Measurements from ENCODE around the gene MRPS15. TPM values are rescaled to one million over a fixed set of nuclear protein-coding genes. Genes with fewer than 3 reads are reported as not detected.

MRPS15 gene
- total RNA-seq, 1 experiment from 2014 or later: 140 TPM

DNA sequence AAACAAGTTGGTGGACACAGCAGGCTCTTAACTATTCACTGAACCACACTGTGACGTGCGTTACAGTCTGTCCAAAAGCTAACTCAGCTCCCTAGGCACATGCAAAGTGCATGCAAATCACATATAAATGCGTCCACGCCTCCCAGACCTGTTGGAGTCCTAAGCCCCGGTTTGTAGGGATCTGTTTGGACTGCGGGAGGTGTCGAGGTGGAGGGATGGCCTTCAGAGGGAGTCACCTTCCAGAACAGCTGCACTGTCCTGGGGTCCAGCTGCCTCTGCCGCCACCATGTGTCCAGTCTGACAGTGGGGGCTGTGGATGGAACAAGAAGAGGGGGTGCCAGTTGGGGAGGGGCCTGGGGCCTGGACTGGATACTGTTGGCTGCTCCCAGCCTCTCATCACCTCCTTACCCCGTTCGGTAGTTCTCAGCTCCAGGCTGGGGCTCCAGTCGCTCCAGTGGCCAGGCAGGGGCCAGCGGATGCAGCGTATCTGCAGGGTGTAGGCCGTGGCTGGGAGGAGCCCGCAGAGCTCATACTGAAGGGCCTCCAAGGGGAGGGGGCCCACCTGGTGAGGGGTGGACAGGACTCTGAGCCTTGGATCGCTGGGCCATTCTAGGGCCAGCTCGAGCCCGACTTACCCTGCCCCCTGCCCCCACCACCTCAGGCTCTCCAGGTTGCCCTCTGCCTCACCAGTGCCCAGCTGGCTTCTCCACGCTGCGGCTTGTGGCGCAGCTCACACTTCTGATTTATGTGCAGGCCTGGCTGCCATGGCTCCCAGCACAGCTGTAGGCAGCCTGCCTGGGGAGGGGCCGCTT is 7.9 kb upstream of the MRPS15 start:
- CTCF ChIA-PET: no interaction called here
- Histone ChIP-seq H3K9me3 (ENCODE audit: low read depth, low read length, poor library complexity, severe bottlenecking) (no peaks in the 10 kb centered on the region), H3K36me3 (ENCODE audit: insufficient read depth, low read length, poor library complexity, severe bottlenecking) (no peaks in the 10 kb centered on the region), H3K27me3 (replicated peaks; ENCODE audit: insufficient read depth, low read depth, low read length, poor library complexity) (no peaks in the 10 kb centered on the region), H3K4me3 (ENCODE audit: low read depth, low read length, poor library complexity, severe bottlenecking) (no peak overlapping the region), H3K27ac (ENCODE audit: low read depth, low read length, poor library complexity, severe bottlenecking) (no peak overlapping the region), H3K4me1 (ENCODE audit: insufficient read depth, low read length, poor library complexity, severe bottlenecking) (no peaks in the 10 kb centered on the region)
- TF ChIP-seq EZH2 (IDR thresholded peaks at IDR 0.05; ENCODE audit: borderline replicate concordance, low read depth, low read length, poor library complexity, severe bottlenecking): no peak
- TF ChIP-seq, protein P1, sequence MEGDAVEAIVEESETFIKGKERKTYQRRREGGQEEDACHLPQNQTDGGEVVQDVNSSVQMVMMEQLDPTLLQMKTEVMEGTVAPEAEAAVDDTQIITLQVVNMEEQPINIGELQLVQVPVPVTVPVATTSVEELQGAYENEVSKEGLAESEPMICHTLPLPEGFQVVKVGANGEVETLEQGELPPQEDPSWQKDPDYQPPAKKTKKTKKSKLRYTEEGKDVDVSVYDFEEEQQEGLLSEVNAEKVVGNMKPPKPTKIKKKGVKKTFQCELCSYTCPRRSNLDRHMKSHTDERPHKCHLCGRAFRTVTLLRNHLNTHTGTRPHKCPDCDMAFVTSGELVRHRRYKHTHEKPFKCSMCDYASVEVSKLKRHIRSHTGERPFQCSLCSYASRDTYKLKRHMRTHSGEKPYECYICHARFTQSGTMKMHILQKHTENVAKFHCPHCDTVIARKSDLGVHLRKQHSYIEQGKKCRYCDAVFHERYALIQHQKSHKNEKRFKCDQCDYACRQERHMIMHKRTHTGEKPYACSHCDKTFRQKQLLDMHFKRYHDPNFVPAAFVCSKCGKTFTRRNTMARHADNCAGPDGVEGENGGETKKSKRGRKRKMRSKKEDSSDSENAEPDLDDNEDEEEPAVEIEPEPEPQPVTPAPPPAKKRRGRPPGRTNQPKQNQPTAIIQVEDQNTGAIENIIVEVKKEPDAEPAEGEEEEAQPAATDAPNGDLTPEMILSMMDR (conservative IDR thresholded peaks at IDR 0.05; ENCODE audit: low read depth, low read length): no peak
- POLR2A ChIA-PET (ENCODE audit: low non-redundant PET): no interaction called here
- intact Hi-C loops (cut with micrococcal nuclease; ENCODE audit: unreplicated experiment): no loop called here
- BruUV-seq (replicated peaks): no TSS peak
- no peak for DNase-seq (ENCODE audit: low spot score)

DNA sequence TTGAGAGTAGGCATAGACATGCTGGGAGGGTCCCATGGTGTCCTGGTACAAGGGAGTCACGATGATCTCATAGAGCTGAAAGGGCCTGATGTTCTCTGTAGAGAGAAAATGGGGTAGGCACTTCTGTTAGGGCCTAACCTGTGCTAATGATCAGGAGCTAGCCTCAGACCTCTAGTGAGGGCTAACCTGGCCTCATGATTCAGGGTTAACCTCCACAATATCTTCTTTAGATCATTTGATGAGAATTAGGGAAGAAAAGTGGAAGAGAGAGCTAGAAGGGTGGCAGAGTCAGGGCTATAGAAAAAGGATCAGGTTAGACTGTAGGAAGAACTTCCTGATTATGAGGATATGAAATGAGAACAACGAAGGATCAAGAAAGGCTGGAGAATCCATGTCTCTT is 5.0 kb upstream of the MRPS15 start:
- Histone ChIP-seq H3K9me3 (ENCODE audit: low read depth, low read length, poor library complexity, severe bottlenecking) (no peaks in the 10 kb centered on the region), H3K4me1 (ENCODE audit: insufficient read depth, low read length, poor library complexity, severe bottlenecking) (peaks cover 6% of the 10 kb centered on the region), H3K36me3 (ENCODE audit: insufficient read depth, low read length, poor library complexity, severe bottlenecking) (no peaks in the 10 kb centered on the region), H3K4me3 (ENCODE audit: low read depth, low read length, poor library complexity, severe bottlenecking) (no peak overlapping the region), H3K27me3 (replicated peaks; ENCODE audit: insufficient read depth, low read depth, low read length, poor library complexity) (no peaks in the 10 kb centered on the region), H3K27ac (ENCODE audit: low read depth, low read length, poor library complexity, severe bottlenecking) (no peak overlapping the region)
- TF ChIP-seq EZH2 (IDR thresholded peaks at IDR 0.05; ENCODE audit: borderline replicate concordance, low read depth, low read length, poor library complexity, severe bottlenecking): no peak
- TF ChIP-seq, protein P1 (conservative IDR thresholded peaks at IDR 0.05; ENCODE audit: low read depth, low read length): no peak
- BruUV-seq (replicated peaks): no TSS peak
- DNase-seq (ENCODE audit: low spot score): no peak
- intact Hi-C loops (cut with micrococcal nuclease; ENCODE audit: unreplicated experiment): no loop called here
- POLR2A ChIA-PET (ENCODE audit: low non-redundant PET): no interaction called here
- CTCF ChIA-PET: no interaction called here

DNA sequence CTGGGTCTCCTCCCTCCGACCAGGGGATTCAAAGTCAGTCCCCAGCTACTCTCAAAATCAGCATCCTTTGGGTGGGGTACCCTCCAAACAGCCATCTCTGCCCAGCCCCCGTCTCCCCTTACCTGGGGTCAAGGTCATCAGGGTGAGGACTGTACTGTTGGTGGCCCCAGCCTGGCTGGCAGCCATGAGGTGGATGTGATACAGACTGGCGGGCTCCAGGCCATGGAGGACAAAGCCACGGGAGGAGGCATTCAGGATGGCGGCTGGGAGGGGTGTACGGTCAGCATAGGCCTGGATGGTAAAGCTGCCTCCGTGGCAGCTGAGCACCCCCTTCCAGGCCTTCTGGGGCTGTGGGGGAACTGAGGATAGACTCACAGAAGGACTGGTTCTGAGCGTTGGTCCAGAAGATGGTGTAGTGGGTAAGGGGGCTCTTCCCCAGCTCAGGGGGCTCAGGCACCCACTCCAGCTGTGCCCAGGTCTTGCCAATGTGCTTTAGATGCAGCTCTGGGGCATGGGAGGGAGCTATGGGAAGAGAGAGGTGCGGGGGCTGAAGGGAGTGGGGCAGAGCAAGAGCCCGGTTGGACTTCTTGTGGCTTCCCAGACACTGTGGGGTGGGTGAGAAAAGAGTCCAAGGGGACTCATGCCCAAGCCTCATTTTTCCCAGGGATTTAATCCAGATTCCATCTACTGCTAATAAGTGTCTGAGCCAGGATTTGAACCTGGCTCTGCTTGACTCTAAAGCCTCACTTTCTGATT is 3.7 kb upstream of the MRPS15 start:
- no peak for DNase-seq (ENCODE audit: low spot score)
- POLR2A ChIA-PET (ENCODE audit: low non-redundant PET): no interaction called here
- TF ChIP-seq, protein P1 (conservative IDR thresholded peaks at IDR 0.05; ENCODE audit: low read depth, low read length): no peak
- TF ChIP-seq EZH2 (IDR thresholded peaks at IDR 0.05; ENCODE audit: borderline replicate concordance, low read depth, low read length, poor library complexity, severe bottlenecking): no peak
- Histone ChIP-seq H3K36me3 (ENCODE audit: insufficient read depth, low read length, poor library complexity, severe bottlenecking) (no peaks in the 10 kb centered on the region), H3K4me1 (ENCODE audit: insufficient read depth, low read length, poor library complexity, severe bottlenecking) (peaks cover 6% of the 10 kb centered on the region), H3K27me3 (replicated peaks; ENCODE audit: insufficient read depth, low read depth, low read length, poor library complexity) (no peaks in the 10 kb centered on the region), H3K9me3 (ENCODE audit: low read depth, low read length, poor library complexity, severe bottlenecking) (no peaks in the 10 kb centered on the region), H3K27ac (ENCODE audit: low read depth, low read length, poor library complexity, severe bottlenecking) (no peak overlapping the region), H3K4me3 (ENCODE audit: low read depth, low read length, poor library complexity, severe bottlenecking) (no peak overlapping the region)
- CTCF ChIA-PET: no interaction called here
- BruUV-seq (replicated peaks): no TSS peak
- intact Hi-C loops (cut with micrococcal nuclease; ENCODE audit: unreplicated experiment): no loop called here
